GM21723 (cell line): Measurements from ENCODE around the gene SPDYE17.
"Not testable (repeated sequence)": the region's sequence is repeated elsewhere in the genome, so short reads cannot be mapped to it uniquely, and the experiment has no call there.

Experiments used
- ATAC-seq: cut with Tn5 transposase; IDR thresholded peaks from one replicate; pipeline ENCODE4 v1.9.1; 2021; ENCODE audit warnings: mild to moderate bottlenecking, moderate library complexity; ENCODE audit not compliant: unreplicated experiment

Gene SPDYE17

GRCh38 chr7:76999474-77000107, 32.6 kb downstream of the SPDYE17 start:
- ATAC-seq, result not testable (repeated sequence)

DNA sequence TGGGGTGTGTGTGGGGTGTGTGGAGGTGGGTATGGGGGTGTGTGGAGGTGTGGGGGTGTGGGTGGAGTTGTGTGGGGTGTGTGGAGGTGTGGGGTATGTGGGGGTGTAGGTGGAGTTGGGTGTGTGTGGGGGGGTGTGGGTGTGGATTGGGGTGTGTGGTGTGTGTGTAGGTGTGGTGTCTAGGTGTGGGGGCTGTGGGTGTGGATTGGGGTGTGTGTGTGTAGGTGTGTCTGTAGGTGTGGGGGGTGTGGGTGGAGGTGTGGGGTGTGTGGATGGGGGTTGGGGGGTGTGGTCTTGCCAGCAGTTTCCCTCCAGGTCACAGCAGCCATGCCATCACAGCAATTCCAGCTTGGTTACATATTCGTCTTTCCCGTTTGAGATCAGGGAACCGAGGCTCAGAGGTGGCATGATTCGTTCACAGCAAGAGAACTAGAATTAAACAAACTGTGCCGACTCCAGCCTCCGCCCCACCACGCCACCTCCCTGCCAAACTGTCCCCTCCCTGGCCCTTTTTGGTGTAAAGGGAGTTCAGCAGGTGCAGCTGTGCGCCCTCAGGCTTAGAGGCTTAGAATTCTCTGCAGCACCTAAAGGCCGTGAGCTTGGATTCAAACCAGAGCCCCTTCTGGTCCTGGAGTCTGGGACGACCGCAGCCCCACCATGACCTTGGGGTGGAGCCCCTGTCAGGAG, 33.3 kb downstream of the SPDYE17 start:
- not testable (repeated sequence) for ATAC-seq

DNA sequence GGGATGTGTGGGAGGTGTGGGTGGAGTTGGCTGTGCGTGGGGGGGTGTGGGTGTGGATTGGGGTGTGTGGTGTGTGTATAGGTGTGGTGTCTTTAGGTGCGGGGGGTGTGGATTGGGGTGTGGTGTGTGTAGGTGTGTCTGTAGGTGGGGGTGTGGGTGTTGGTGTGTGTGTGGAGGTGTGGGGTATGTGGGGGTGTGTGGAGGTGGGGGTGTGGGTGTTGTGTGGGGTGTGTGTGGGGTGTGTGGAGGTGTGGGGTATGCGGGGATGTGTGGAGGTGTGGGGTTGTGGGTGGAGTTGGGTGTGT, 33.9 kb downstream of the SPDYE17 start:
- ATAC-seq, result no peak

GRCh38 chr7:76997381-76998284, 34.5 kb downstream of the SPDYE17 start:
- ATAC-seq, result no peak

DNA sequence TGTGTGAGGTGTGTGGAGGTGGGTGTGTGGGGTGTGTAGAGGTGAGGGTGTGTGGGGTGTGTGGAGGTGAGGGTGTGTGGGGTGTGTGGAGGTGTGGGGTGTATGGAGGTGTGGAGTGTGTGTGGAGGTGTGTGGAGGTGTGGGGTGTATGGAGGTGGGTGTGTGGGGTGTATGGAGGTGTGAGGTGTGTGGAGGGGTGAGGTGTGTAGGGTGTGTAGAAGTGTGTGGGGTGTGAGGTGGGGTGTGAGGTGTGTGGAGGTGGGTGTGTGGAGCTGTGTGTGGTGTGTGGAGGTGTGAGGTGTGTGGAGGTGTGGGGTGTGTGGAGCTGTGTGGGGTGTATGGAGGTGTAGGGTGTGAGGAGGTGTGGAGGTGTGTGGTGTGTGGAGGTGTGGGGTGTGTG, 35.2 kb downstream of the SPDYE17 start:
- not testable (repeated sequence) for ATAC-seq

- ATAC-seq, result not testable (repeated sequence)
These were observed 37.9 kb downstream of the SPDYE17 start for GRCh38 chr7:76994286-76994685.

GRCh38 chr7:76993831-76994230, 38.3 kb downstream of the SPDYE17 start:
- ATAC-seq, result not testable (repeated sequence)

DNA sequence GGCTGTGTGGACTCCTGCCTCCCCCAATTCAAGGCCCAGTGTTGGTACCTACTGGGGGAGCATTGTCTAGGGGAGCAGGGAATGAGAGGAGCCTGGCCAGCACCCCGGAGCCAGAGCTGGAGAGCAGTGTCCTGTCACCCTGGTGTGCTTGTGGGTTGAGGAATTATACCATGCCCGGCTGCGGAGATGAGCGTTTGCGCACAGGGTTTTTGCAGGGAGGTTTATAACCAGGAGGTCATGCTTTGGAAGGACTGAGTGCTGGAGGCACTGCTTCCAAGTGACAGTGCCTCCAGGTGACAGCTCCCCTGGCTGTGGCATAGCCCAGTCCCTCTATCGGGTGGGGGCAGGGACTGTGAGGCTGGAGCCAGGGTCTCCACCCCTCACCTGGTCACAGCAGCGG, 39.3 kb downstream of the SPDYE17 start:
- not testable (repeated sequence) for ATAC-seq

GRCh38 chr7:76992204-76992603, 40.0 kb downstream of the SPDYE17 start:
- ATAC-seq, result not testable (repeated sequence)

DNA sequence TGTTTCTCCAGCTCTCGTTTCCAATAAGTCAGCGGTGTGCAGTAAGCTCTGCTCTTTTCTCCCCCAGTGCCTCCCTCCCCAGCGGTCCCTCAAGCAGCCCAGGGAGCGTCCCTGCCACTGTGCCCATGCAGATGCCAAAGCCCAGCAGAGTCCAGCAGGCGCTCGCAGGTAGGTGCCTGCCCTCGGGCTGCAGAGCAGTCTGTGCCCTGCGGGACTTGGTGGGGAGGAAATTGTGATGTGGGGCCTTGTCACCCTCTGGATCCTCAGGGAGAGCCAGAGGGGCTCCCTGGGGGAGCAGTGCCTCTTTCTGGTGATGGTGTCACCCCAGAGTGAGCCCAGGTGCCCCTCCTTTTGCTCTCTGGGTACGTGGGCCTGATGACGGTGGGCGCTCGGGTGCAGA, 42.0 kb downstream of the SPDYE17 start:
- ATAC-seq, result not testable (repeated sequence)

- ATAC-seq, result not testable (repeated sequence)
These were observed 46.0 kb downstream of the SPDYE17 start for GRCh38 chr7:76985924-76986717.

DNA sequence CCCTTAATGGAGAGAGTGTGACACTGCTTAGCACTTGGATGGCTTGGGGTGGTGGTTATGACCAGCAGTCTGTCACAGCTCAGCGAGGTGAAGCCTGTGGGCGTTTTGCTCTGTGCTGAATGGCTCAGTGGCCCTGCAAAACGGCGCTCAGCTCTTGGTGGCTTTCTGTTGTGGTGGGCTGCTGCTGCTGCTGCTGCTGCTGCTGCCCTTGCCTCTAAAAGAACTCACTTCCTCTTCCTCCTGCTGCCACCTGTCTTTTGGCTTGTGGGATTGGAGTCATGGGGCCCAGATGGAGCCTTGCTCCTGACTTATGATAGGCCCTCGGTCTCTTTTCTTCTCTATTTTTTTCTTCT, 47.4 kb downstream of the SPDYE17 start:
- ATAC-seq, result peak; percentile 97

GRCh38 chr7:76983937-76984783, 48.0 kb downstream of the SPDYE17 start:
- peak; percentile 20 for ATAC-seq

DNA sequence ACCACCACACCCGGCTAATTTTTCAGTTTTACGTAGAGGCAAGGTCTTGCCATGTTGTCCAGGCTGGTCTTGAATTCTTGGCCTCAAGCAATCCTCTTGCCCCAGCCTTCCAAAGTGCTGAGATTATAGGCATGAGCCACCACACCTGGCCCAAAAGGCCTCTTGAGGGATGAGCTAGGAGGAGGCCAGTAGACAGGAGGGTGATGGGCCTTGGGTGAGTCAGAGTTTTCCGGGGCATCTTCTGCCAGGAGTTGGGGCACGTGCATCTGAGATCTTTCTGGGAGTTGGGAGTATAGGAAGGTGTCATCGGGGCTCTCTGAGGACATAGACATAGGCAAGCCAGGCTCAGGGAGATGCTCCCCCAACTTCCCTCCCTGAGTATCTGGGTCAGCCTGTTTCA, 48.8 kb downstream of the SPDYE17 start:
- not testable (repeated sequence) for ATAC-seq

- not testable (repeated sequence) for ATAC-seq
These were observed 49.7 kb downstream of the SPDYE17 start for GRCh38 chr7:76982501-76982900.

DNA sequence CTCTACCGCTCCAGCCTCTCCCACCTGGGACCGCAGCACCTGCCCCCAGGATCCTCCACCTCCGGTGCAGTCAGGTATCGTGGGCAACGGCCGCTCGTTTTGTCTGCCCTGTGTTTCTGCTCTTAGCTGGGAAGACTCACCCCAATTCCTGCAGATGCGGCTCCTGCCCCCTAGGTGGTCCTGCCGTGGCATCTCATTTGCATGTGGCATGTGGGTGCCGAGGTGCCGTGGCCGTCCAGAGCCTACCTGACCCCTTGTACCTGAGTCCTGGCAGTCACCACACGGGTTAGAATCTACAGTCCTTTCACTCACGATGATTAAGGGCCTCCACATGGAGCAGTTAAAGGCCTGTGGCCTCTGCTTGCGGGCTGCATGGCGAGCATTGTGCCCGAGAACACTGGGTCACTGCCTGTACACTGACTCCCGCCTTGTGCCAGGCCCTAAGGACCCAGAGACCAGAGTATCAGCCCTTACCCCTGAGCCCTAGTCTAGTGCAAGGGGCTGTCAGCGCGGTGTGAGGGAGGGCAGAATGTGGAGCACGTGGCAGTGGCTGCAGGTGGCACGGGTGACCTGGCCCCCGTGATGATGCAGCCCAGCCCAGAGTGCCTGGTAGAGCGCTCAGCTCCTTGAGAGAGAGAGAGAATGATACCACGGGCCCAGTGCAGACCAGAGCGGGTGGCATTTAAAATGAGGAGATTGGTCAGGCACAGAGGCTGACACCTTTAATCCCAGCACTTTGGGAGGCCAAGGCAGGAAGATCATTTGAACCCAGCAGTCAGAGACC, 50.8 kb downstream of the SPDYE17 start:
- ATAC-seq, result not testable (repeated sequence)

DNA sequence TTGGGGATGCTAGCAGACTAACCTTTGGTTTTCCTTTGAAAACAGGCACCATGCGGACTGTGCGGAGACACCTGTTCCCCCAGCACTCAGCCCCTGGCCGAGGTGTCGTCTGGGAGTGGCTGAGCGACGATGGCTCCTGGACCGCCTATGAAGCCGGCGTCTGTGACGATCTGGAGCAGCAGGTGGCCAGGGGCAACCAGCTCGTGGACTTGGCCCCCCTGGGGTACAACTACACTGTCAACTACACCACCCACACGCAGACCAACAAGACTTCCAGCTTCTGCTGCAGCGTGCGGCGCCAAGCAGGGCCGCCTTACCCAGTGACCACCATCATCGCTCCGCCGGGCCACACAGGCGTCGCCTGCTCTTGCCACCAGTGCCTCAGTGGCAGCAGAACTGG, 51.6 kb downstream of the SPDYE17 start:
- ATAC-seq, result not testable (repeated sequence)

GRCh38 chr7:76977761-76978367, 54.3 kb downstream of the SPDYE17 start:
- not testable (repeated sequence) for ATAC-seq
